ENCODE data around the gene HSBP1L1.

Gene HSBP1L1

DNA sequence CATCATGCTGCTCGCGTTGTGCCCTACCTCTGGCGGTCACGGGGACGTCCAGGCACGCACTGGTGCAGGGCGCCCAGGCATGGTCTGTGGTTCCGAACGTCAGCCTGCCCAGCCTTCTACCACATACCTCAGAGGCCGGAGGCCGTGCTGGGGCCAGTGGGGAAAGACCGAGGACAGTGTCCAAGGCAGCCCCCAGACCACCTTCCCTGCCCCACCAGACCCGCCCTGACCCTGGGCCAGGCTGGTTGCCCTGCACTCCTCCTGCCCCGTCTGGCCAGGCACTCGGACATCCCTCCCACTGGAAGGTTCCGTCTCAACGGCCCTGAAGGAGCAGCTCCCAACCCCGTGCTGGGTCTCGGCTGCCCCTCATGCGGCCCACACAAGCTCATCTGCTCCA, 45.8 kb upstream of the HSBP1L1 start:
- TF ChIP-seq, protein P1, sequence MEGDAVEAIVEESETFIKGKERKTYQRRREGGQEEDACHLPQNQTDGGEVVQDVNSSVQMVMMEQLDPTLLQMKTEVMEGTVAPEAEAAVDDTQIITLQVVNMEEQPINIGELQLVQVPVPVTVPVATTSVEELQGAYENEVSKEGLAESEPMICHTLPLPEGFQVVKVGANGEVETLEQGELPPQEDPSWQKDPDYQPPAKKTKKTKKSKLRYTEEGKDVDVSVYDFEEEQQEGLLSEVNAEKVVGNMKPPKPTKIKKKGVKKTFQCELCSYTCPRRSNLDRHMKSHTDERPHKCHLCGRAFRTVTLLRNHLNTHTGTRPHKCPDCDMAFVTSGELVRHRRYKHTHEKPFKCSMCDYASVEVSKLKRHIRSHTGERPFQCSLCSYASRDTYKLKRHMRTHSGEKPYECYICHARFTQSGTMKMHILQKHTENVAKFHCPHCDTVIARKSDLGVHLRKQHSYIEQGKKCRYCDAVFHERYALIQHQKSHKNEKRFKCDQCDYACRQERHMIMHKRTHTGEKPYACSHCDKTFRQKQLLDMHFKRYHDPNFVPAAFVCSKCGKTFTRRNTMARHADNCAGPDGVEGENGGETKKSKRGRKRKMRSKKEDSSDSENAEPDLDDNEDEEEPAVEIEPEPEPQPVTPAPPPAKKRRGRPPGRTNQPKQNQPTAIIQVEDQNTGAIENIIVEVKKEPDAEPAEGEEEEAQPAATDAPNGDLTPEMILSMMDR (IDR thresholded peaks at IDR 0.05; ENCODE audit: borderline replicate concordance, insufficient read depth, low read depth, low read length), result no peak

DNA sequence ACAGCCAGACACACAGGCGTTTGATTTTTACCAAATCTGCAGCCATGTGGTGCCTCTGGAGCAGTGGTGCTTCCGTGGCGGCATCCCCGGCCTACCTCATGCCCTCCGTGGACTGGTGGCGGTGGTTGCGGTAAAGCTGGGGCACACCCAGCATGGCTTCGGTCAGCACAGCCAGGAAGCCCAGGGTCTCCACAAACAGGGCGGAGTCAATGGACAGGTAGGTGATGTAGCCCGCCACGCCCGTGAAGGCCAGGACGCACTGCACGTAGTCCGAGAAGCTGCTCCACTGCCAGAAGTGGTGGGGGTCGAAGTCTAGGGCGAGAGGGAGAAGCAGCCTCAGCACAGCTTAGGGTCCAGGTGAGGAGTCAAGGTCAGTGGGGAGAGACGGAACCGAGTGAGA, 45.4 kb upstream of the HSBP1L1 start:
- TF ChIP-seq, protein P1 (IDR thresholded peaks at IDR 0.05; ENCODE audit: borderline replicate concordance, insufficient read depth, low read depth, low read length), result no peak
- no peak overlapping the region for H3K4me3 ChIP-seq (ENCODE audit: low read depth, low read length)

More for the DNA sequence above, 45.8 kb upstream of the HSBP1L1 start:
- H3K4me3 ChIP-seq (ENCODE audit: low read depth, low read length), result no peak overlapping the region

DNA sequence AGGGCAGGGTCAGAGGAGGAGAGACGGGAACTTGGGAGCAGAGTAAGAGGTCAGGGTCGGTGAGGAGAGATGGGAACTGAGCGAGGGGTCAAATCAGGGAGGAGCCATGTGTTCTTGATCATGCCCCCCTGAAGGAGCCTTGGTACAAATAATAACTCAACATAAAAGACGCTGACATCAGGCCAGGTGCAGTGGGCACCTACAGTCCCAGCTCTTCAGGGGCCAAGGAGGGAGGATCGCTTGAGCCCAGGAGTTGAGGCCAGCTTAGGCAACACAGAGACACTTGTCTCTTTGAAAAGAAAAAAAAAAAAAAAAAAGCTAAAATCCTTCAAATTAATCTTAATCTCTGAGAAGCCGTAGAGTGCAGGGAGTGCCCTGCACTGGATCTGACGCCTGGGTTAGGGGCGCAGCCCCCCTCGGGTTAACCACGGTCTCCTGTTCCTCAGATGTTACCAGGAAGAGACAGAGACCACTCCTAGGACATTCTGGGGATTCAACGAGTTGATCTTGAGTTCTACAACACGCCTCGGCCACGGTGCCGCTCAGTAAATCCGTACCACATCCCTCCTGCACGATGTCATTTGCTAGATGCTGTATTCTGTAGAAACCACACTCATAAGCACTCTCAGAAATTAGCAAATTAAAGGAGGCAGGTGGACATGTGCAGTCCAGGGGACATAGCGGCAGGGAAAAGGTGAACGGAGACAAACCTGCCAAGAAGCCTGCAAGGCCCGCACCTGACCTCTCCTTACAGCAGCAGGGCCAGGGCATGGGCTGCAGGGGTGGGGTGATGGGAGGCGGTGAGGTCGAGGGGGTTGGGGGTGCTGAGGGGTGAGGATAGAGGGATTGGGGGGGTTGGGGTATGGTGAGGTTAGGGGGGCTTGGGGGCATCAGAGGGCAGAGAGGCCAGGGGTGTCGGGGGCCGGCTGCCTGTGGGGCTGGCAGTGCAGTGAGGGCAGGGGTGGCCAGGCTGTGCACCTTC, 42.2 kb upstream of the HSBP1L1 start:
- TF ChIP-seq, protein P1 (IDR thresholded peaks at IDR 0.05; ENCODE audit: borderline replicate concordance, insufficient read depth, low read depth, low read length), result no peak
- no peak overlapping the region for H3K4me3 ChIP-seq (ENCODE audit: low read depth, low read length)

DNA sequence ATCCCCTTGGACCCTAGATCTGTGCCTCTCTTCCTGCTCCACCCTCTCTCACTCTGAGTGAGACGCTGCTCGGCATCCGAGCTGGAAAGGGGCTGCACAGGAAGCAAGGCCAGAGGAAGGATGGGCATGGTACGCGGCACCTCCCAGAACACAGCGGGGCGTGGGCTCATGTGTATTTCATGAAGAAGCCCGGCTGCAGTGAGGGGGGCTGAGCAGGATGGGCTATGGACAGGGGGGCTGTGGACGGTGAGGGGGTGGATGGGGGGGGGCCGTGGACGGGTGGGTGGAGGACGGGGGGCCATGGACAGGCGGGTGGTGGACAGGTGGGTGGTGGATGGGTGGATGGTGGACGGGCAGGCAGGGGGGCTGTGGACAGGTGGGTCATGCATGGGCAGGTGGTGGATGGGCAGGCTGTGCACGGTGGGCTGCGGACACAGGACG, 41.5 kb upstream of the HSBP1L1 start:
- TF ChIP-seq, protein P1 (IDR thresholded peaks at IDR 0.05; ENCODE audit: borderline replicate concordance, insufficient read depth, low read depth, low read length), result no peak
- no peak overlapping the region for H3K4me3 ChIP-seq (ENCODE audit: low read depth, low read length)

DNA sequence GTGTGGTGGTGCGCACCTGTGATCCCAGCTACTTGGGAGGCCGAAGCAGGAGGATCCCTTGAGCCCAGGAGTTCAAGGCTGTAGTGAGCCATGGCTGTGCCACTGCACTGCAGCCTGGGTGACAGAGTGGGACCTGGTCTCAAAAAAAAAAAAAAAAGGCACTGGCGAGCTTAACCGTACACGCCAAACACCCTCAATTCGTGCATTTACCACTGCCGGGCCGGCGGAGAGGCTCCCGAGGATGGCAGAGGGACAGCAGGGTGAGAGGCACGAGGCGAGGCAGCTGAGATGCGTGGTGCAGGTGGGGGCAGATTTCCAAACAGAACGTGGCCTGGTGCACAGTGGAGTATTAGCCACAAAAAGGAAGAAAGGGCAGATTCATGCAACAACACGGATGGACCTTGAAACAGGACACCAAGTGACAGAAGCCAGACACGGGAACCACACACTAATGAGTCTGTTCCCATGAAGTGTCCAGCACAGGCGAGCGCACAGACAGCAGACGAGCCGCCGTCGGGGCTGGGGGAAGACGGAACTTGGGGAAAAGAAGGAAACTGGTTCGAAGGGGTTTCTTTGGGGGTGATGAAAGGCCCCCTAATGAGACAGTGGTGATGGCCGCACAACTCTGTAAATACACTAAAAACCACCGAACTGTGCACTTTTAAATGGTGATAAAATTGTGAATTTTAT, 40.4 kb upstream of the HSBP1L1 start:
- H3K4me3 ChIP-seq (ENCODE audit: low read depth, low read length), result no peak overlapping the region
- TF ChIP-seq, protein P1 (IDR thresholded peaks at IDR 0.05; ENCODE audit: borderline replicate concordance, insufficient read depth, low read depth, low read length), result no peak

DNA sequence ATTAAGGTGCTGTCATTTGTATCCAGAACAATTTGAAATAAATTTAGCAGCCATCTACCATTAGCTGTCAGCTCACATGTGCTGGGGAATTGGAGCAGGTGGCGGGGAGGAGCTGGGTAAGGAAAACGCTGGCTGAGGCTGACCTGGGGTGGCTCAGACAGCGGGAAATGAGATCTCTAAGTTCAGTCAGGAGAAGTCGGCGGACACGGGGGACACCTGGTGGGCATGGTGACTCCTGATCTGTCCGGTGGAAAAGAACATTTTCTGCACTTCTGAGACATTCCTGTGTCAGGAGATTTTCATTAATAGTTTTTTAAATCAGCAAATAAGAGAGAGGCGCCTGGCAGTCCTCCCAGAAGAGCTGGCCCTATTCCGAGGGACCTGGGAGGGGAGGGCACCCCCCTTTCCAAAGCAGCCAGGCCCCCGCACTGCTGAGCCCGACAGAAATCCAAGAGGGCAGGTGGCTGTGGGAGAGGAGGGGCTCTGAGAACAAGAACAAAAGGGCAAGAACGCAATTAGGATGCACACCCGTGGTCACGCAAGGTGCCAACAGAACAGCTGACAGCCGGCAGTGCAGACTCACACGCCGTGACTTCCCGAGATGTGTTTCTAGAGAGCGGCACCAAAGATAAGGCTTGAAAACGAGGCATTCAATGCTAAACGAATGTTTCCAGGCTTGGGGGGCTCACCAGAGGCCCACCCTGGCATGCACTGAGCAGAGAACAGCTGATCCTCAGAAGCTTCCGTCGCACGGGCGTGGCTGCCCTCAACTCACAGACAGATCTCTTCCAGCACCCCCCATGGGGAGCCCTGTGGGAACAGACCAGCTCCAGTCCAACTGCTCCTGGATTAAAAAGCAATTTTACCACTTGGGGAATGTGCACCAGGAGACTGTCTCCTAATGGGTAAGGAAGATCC, 39.4 kb upstream of the HSBP1L1 start:
- H3K4me3 ChIP-seq (ENCODE audit: low read depth, low read length), result no peak overlapping the region
- TF ChIP-seq, protein P1 (IDR thresholded peaks at IDR 0.05; ENCODE audit: borderline replicate concordance, insufficient read depth, low read depth, low read length), result no peak

Data from GM12875 (cell line).